ENCODE data around the gene KRT78. TPM values are rescaled to one million over a fixed set of nuclear protein-coding genes. Genes with fewer than 3 reads are reported as not detected.

Gene KRT78
- total and polyA plus RNA-seq, 9 of the 15 experiments (the other 6 are each of a cell fraction or from before 2014, with no cell fraction given), result not detected

- TF ChIP-seq RERE (CRISPR knock-in tag; IDR thresholded peaks at IDR 0.05; ENCODE audit: borderline replicate concordance) (no peak), HOMEZ (CRISPR knock-in tag; IDR thresholded peaks at IDR 0.05) (no peak)
Measured at GRCh38 chr12:52836042-52836466, 12.7 kb downstream of the KRT78 start (continued).

Data from K562 (cell line).